PC-3 (cell line): ENCODE measurements around the gene TSFM. TPM values are rescaled to one million over a fixed set of nuclear protein-coding genes. Genes with fewer than 3 reads are reported as not detected.

ENCODE experiments used
- ATAC-seq: fragments of 200-7000 bp; cut with Tn5 transposase; 2 replicates; pipeline ENCODE4 v1.9.1; 2020; ENCODE audit warnings: mild to moderate bottlenecking, moderate library complexity
- BruUV-seq: library from RNA; stranded (reverse); fragments of 400-500 nt; replicated peaks from 2 replicates; lab custom pipeline; 2021; lab: Mats Ljungman, UMichigan
- CTCF ChIA-PET: fragments of 300-600 bp; sonication (Branson Sonifier 250); formaldehyde crosslinking; loops from one replicate; lab custom pipeline; 2022; ENCODE audit warnings: antibody characterized with exemption; lab: Charles Lee
- POLR2A ChIA-PET: fragments of 300-600 bp; sonication (Branson Sonifier 250); formaldehyde crosslinking; loops from one replicate; lab custom pipeline; 2022; ENCODE audit warnings: antibody characterized with exemption; ENCODE audit not compliant: unreplicated experiment; lab: Charles Lee
- DNase-seq: peaks from one replicate; pipeline ENCODE4 v3.0.0-alpha.2; 2015
- H2AFZ ChIP-seq: fragments of 300-600 bp; sonication (generic); 2 replicates; pipeline ENCODE4 v1.6.0; 2016; ENCODE audit warnings: antibody characterized with exemption, low read length
- H3F3A ChIP-seq: fragments of 300-600 bp; sonication (generic); one replicate; pipeline ENCODE4 v1.6.0; 2017; ENCODE audit warnings: antibody characterized with exemption, low read length, control low read depth, mild to moderate bottlenecking; ENCODE audit not compliant: unreplicated experiment
- H3K27ac ChIP-seq: fragments of 300-600 bp; sonication (generic); 2 replicates; pipeline ENCODE4 v1.5.1; 2016; ENCODE audit warnings: mild to moderate bottlenecking, low read length
- H3K27me3 ChIP-seq: fragments of 300-600 bp; sonication (generic); 2 replicates; pipeline ENCODE4 v1.6.1; 2016; ENCODE audit warnings: low read length, mixed read lengths
- H3K36me3 ChIP-seq: fragments of 300-600 bp; sonication (generic); 2 replicates; pipeline ENCODE4 v1.6.1; 2016; ENCODE audit warnings: low read depth, mixed run types, low read length, mixed read lengths
- H3K4me1 ChIP-seq: fragments of 300-600 bp; sonication (generic); 2 replicates; pipeline ENCODE4 v1.5.1; 2016; ENCODE audit warnings: low read length; ENCODE audit not compliant: insufficient read depth
- H3K4me2 ChIP-seq: fragments of 300-600 bp; sonication (generic); 2 replicates; pipeline ENCODE4 v1.6.0; 2016; ENCODE audit warnings: low read length
- H3K4me3 ChIP-seq: fragments of 300-600 bp; sonication (generic); 2 replicates; pipeline ENCODE4 v1.5.1; 2016; ENCODE audit warnings: mild to moderate bottlenecking, low read length, mixed read lengths
- H3K79me2 ChIP-seq: fragments of 300-600 bp; sonication (generic); 2 replicates; pipeline ENCODE4 v1.6.1; 2017; ENCODE audit warnings: low read length, mixed read lengths
- H3K9ac ChIP-seq: fragments of 300-600 bp; sonication (generic); 2 replicates; pipeline ENCODE4 v1.6.0; 2016; ENCODE audit warnings: mild to moderate bottlenecking, low read length
- H3K9me2 ChIP-seq: fragments of 300-600 bp; sonication (generic); replicated peaks from 2 replicates; pipeline ENCODE4 v1.6.1; 2016; ENCODE audit warnings: mixed run types, low read length, mixed read lengths
- H3K9me3 ChIP-seq: fragments of 300-600 bp; sonication (generic); 2 replicates; pipeline ENCODE4 v1.6.1; 2016; ENCODE audit warnings: low read length, mixed read lengths
- H4K20me1 ChIP-seq: fragments of 300-600 bp; sonication (generic); 2 replicates; pipeline ENCODE4 v1.6.1; 2016; ENCODE audit warnings: low read length, mixed read lengths
- EZH2 ChIP-seq: fragments of 300-600 bp; sonication (generic); IDR thresholded peaks from one replicate; pipeline ENCODE4 v1.6.1; 2017; ENCODE audit warnings: antibody characterized with exemption, mild to moderate bottlenecking, low read length; ENCODE audit not compliant: unreplicated experiment
- EZH2phosphoT487 ChIP-seq: fragments of 300-600 bp; sonication (generic); IDR thresholded peaks from 2 replicates; pipeline ENCODE4 v1.6.1; 2018; ENCODE audit warnings: mild to moderate bottlenecking, antibody characterized with exemption, low read length, borderline replicate concordance
- intact Hi-C: fragments of 100-400 bp; cut with micrococcal nuclease; formaldehyde crosslinking; loops from 2 replicates; pipeline ENCODE4 v1.9.0; 2023
- total RNA-seq: library from RNA; depleted of rRNA; stranded (reverse); fragments of >200 nt; gene quantifications from 2 replicates; pipeline ENCODE4 v1.2.3, GENCODE V29; 2014
- TF ChIP-seq, protein P1 (sequence below): fragments of 300-600 bp; sonication (generic); conservative IDR thresholded peaks from 2 replicates; pipeline ENCODE4 v1.5.1; 2017; ENCODE audit warnings: antibody characterized with exemption, low read depth, mild to moderate bottlenecking, low read length

The TSFM gene
- total RNA-seq, 1 experiment from 2014 or later: 63.0 TPM

DNA sequence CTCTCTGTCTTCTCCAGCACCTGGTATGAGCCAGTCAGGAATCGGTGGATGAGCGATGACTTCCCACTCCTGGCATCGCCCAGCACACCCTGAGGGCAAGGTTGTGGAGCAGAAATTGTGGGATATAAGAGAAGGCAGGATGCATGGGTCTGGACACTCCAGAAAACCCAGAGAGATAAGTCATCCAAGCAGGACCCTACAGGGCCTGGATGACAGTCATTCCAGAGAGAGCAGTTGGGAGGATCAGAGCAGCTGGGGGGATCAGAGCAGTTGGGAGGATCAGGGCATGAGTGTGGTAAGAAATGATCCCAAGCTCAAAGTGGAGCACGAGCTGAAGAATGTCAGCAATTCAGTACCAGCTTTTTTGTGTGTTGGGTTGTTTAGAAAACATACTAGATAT lies 48.0 kb upstream of the TSFM start:
- Histone ChIP-seq H4K20me1 (no peaks in the 10 kb centered on the region), H3K4me2 (no peak overlapping the region), H3K9ac (no peak overlapping the region), H3K4me1 (peaks cover 17% of the 10 kb centered on the region), H2AFZ (no peak overlapping the region), H3F3A (no peaks in the 10 kb centered on the region), H3K27me3 (peaks cover 46% of the 10 kb centered on the region), H3K4me3 (no peak overlapping the region), H3K9me2 (no peaks in the 10 kb centered on the region), H3K9me3 (no peaks in the 10 kb centered on the region), H3K27ac (no peak overlapping the region), H3K79me2 (no peaks in the 10 kb centered on the region), H3K36me3 (no peaks in the 10 kb centered on the region)
- no TSS peak for BruUV-seq
- ChIA-PET CTCF (interaction anchor here (0.7 kb wide), 1 partner anchor 123 kb away, joined by 3 read pairs; the partner anchor contains the start of gene ARHGEF25), POLR2A (interaction anchor here (0.6 kb wide), 1 partner anchor 10 kb away, joined by 3 read pairs; no protein-coding TSS in a partner anchor)
- TF ChIP-seq EZH2phosphoT487 (no peak), EZH2 (no peak)
- TF ChIP-seq, protein P1, sequence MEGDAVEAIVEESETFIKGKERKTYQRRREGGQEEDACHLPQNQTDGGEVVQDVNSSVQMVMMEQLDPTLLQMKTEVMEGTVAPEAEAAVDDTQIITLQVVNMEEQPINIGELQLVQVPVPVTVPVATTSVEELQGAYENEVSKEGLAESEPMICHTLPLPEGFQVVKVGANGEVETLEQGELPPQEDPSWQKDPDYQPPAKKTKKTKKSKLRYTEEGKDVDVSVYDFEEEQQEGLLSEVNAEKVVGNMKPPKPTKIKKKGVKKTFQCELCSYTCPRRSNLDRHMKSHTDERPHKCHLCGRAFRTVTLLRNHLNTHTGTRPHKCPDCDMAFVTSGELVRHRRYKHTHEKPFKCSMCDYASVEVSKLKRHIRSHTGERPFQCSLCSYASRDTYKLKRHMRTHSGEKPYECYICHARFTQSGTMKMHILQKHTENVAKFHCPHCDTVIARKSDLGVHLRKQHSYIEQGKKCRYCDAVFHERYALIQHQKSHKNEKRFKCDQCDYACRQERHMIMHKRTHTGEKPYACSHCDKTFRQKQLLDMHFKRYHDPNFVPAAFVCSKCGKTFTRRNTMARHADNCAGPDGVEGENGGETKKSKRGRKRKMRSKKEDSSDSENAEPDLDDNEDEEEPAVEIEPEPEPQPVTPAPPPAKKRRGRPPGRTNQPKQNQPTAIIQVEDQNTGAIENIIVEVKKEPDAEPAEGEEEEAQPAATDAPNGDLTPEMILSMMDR: no peak
- ATAC-seq (no peak), DNase-seq (no peak)
- intact Hi-C loops: no loop called here

DNA sequence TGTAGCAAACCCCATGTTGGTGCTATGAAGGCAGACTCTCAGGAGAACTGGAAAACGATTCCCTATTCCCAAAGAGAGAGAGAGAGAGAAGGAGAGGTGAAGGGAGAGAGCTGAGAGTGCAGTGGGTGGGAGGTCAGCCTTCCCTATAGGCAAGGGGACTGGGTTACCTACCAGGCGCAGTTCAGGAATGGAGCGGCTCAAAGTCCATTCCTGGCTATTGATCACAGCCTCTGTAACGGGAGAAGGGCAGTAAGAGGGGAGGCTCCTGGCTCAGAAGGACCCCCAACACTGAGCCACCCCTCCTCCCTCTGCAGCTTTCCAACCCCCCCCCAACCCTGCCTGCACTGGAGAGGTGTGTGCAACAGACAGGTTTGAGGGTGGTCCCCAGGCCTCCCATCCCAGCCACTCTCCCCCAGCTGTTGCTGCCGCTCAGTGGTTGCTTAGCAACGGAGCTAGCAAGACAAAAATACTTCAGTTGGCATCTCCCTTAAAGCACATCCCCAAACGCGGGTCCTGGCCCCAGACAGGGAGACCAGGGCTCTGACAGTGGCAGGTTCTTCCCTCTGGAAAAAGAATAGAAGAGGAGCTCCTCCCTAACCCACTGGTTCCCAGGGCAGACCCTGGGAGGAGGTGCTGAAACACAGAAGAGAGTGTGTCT lies 47.3 kb upstream of the TSFM start:
- TF ChIP-seq, protein P1: no peak
- TF ChIP-seq EZH2 (no peak), EZH2phosphoT487 (no peak)
- Histone ChIP-seq H3K4me2 (peak overlapping the region; percentile 87), H3K9me3 (no peaks in the 10 kb centered on the region), H3K79me2 (no peaks in the 10 kb centered on the region), H3F3A (no peaks in the 10 kb centered on the region), H3K9ac (no peak overlapping the region), H3K27ac (no peak overlapping the region), H4K20me1 (no peaks in the 10 kb centered on the region), H3K36me3 (no peaks in the 10 kb centered on the region), H3K9me2 (no peaks in the 10 kb centered on the region), H3K27me3 (peaks cover 50% of the 10 kb centered on the region), H3K4me1 (peaks cover 17% of the 10 kb centered on the region), H3K4me3 (peak overlapping the region; percentile 64; the same call in 1 of the 2 replicates), H2AFZ (no peak overlapping the region)
- DNase-seq: no peak
- ChIA-PET CTCF (interaction anchor here (2.0 kb wide), 1 partner anchor 9 kb away, joined by 9 read pairs; no protein-coding TSS in a partner anchor), POLR2A (no interaction called here)
- BruUV-seq: no TSS peak
- ATAC-seq: no peak; the same call in 1 of the 2 replicates
- intact Hi-C loops: no loop called here
